Tibial artery (tissue), 4 donors: ENCODE measurements around the gene TMEM182.

ENCODE experiments used
- DNase-seq, 2 donors: peaks; one replicate each; pipeline ENCODE4 v3.0.0-alpha.2; 2019
- H3K27ac ChIP-seq, 2 donors: fragments of 200-600 bp; sonication (generic) in 1 of 2; 1 replicate in 1 of 2; 2 replicates in 1 of 2; pipeline ENCODE4 v1.5.1; 2018 to 2019; ENCODE audit warnings: mild to moderate bottlenecking in 1 of 2
- H3K27me3 ChIP-seq, 2 donors: fragments of 200-600 bp; sonication (generic) in 1 of 2; one replicate each; pipeline versions ENCODE4 v1.5.1 to v1.6.0; 2016 to 2019
- H3K36me3 ChIP-seq, 3 donors: fragments of 200-600 bp; sonication (generic) in 2 of 3; one replicate each; pipeline ENCODE4 v1.5.1; 2016 to 2019; ENCODE audit warnings: mild to moderate bottlenecking in 2 of 3
- H3K4me1 ChIP-seq, 4 donors: fragments of 200-600 bp; sonication (generic) in 2 of 4; 1 replicate in 3 of 4; 2 replicates in 1 of 4; pipeline ENCODE4 v1.5.1; 2016 to 2019
- H3K4me3 ChIP-seq, 2 donors: fragments of 200-600 bp; sonication (generic) in 1 of 2; 1 replicate in 1 of 2; 2 replicates in 1 of 2; pipeline ENCODE4 v1.5.1; 2018 to 2019; ENCODE audit warnings: mild to moderate bottlenecking in 2 of 2
- H3K9me3 ChIP-seq, 3 donors: fragments of 200-600 bp; sonication (generic) in 1 of 3; one replicate each; pipeline ENCODE4 v1.5.1; 2016 to 2019
- intact Hi-C: fragments of 100-400 bp; cut with DNase I; formaldehyde crosslinking; loops from one replicate; pipeline ENCODE4 v1.15.0; 2023; ENCODE audit warnings: low total_unique reads
- TF ChIP-seq, protein P1 (sequence below), 2 experiments: fragments of 200-600 bp in 1 of 2; fragments of 450-650 bp in 1 of 2; IDR thresholded peaks; one replicate each; pipeline ENCODE4 v1.5.1; 2017 to 2019; ENCODE audit warnings: antibody characterized with exemption in 2 of 2, mild to moderate bottlenecking in 1 of 2, moderate library complexity in 1 of 2

The TMEM182 gene

DNA sequence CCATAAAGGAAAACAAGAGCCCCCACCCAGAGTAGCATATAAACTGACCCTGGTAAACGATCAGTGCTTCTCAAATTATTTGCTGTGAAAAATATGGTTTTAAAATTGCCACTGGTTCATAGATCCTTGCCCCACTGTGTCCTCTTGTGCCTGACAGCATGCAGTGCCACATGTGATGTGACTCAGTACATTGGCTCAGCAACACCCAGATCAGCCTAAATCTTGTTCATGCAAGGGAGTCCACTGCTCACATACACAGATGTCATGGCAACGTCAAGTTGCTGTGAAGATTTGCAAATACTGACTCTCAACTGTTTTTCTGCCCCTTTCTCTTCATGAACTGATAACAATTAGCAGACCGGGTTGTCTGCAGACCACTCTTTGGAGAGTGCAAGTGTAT lies 91.0 kb downstream of the TMEM182 start:
- Histone ChIP-seq H3K27me3 (peaks cover 0 to 20% of the 10 kb centered on the region in 2 donors), H3K4me3 (no peak overlapping the region), H3K4me1 (peaks cover 0 to 9% (median 3%) of the 10 kb centered on the region in 4 donors), H3K27ac (no peak overlapping the region), H3K9me3 (no peaks in the 10 kb centered on the region), H3K36me3 (no peaks in the 10 kb centered on the region)
- TF ChIP-seq, protein P1, sequence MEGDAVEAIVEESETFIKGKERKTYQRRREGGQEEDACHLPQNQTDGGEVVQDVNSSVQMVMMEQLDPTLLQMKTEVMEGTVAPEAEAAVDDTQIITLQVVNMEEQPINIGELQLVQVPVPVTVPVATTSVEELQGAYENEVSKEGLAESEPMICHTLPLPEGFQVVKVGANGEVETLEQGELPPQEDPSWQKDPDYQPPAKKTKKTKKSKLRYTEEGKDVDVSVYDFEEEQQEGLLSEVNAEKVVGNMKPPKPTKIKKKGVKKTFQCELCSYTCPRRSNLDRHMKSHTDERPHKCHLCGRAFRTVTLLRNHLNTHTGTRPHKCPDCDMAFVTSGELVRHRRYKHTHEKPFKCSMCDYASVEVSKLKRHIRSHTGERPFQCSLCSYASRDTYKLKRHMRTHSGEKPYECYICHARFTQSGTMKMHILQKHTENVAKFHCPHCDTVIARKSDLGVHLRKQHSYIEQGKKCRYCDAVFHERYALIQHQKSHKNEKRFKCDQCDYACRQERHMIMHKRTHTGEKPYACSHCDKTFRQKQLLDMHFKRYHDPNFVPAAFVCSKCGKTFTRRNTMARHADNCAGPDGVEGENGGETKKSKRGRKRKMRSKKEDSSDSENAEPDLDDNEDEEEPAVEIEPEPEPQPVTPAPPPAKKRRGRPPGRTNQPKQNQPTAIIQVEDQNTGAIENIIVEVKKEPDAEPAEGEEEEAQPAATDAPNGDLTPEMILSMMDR (IDR thresholded peaks at IDR 0.05): no peak
- DNase-seq: no peak
- intact Hi-C loops: no loop called here
